K562 (cell line): ENCODE measurements around the gene OR4A47. TPM values are rescaled to one million over a fixed set of nuclear protein-coding genes. Genes with fewer than 3 reads are reported as not detected.

ENCODE experiments used
- polyA plus RNA-seq, 8 experiments: library from polyadenylated mRNA; depleted of rRNA in 4 of 8; stranded (reverse) in 5 of 8; unstranded in 3 of 8; fragments of >200 nt; fragmentation: Nextera tagmentation in 2 of 8; fragmentation: Illumina TruSeq in 1 of 8; extraction: Ambion mirVana in 2 of 8; extraction: Trizol in 1 of 8; gene quantifications; 2 replicates each; pipeline versions ENCODE4 v1.2.1 to v1.2.3, GENCODE V29; 2011 to 2014; ENCODE audit warnings: inconsistent platforms in 1 of 8, missing spikeins in 1 of 8
- total RNA-seq, 7 experiments: library from RNA; depleted of rRNA in 6 of 7; stranded (reverse); fragments of >200 nt in 6 of 7; fragmentation: Illumina TruSeq in 2 of 7; extraction: Trizol in 2 of 7; gene quantifications; 2 replicates each; pipeline versions ENCODE4 v1.2.1 to v1.2.3, GENCODE V29; 2011 to 2021; ENCODE audit warnings: low replicate concordance in 1 of 7

OR4A47 gene
- total and polyA plus RNA-seq, 9 of the 15 experiments (the other 6 are each of a cell fraction or from before 2014, with no cell fraction given): not detected

Other genes with a start within 250 kb of the OR4A47 start
- gene OR4X2, start 243.7 kb upstream of the OR4A47 start, total RNA-seq (2014; rRNA removed): not detected in 2 replicates
- not detected in 2 replicates for gene OR4X2, start 243.7 kb upstream of the OR4A47 start, total RNA-seq (2014; rRNA removed; fragmentation: Illumina TruSeq; extraction: Trizol)
- not detected in 2 replicates for gene OR4X2, start 243.7 kb upstream of the OR4A47 start, total RNA-seq (2015; rRNA removed; fragmentation: Illumina TruSeq; extraction: Trizol)
- not detected in 2 replicates for gene OR4X2, start 243.7 kb upstream of the OR4A47 start, total RNA-seq (2021)
- gene OR4X2, start 243.7 kb upstream of the OR4A47 start, polyA plus RNA-seq (2011; rRNA removed): not detected in 2 replicates
- not detected in 2 replicates for gene OR4X2, start 243.7 kb upstream of the OR4A47 start, polyA plus RNA-seq (2014; fragmentation: Illumina TruSeq; extraction: Trizol)
- not detected for gene OR4X2, start 243.7 kb upstream of the OR4A47 start, polyA plus RNA-seq (2014; fragmentation: Nextera tagmentation; extraction: Ambion mirVana)
- gene OR4X2, start 243.7 kb upstream of the OR4A47 start, polyA plus RNA-seq (2014; rRNA removed): not detected in 2 replicates
- gene OR4X1, start 224.9 kb upstream of the OR4A47 start, total RNA-seq (2014; rRNA removed): not detected in 2 replicates
- not detected in 2 replicates for gene OR4X1, start 224.9 kb upstream of the OR4A47 start, total RNA-seq (2014; rRNA removed; fragmentation: Illumina TruSeq; extraction: Trizol)
- gene OR4X1, start 224.9 kb upstream of the OR4A47 start, total RNA-seq (2015; rRNA removed; fragmentation: Illumina TruSeq; extraction: Trizol): not detected in 2 replicates
- gene OR4X1, start 224.9 kb upstream of the OR4A47 start, total RNA-seq (2021): not detected in 2 replicates
- gene OR4X1, start 224.9 kb upstream of the OR4A47 start, polyA plus RNA-seq (2011; rRNA removed): not detected in 2 replicates
- gene OR4X1, start 224.9 kb upstream of the OR4A47 start, polyA plus RNA-seq (2014; fragmentation: Illumina TruSeq; extraction: Trizol): not detected in 2 replicates
- not detected for gene OR4X1, start 224.9 kb upstream of the OR4A47 start, polyA plus RNA-seq (2014; fragmentation: Nextera tagmentation; extraction: Ambion mirVana)
- gene OR4X1, start 224.9 kb upstream of the OR4A47 start, polyA plus RNA-seq (2014; rRNA removed): not detected in 2 replicates
- gene OR4S1, start 182.6 kb upstream of the OR4A47 start, total RNA-seq (2014; rRNA removed): not detected in 2 replicates
- not detected in 2 replicates for gene OR4S1, start 182.6 kb upstream of the OR4A47 start, total RNA-seq (2014; rRNA removed; fragmentation: Illumina TruSeq; extraction: Trizol)
- not detected in 2 replicates for gene OR4S1, start 182.6 kb upstream of the OR4A47 start, total RNA-seq (2015; rRNA removed; fragmentation: Illumina TruSeq; extraction: Trizol)
- not detected in 2 replicates for gene OR4S1, start 182.6 kb upstream of the OR4A47 start, total RNA-seq (2021)
- not detected in 2 replicates for gene OR4S1, start 182.6 kb upstream of the OR4A47 start, polyA plus RNA-seq (2011; rRNA removed)
- gene OR4S1, start 182.6 kb upstream of the OR4A47 start, polyA plus RNA-seq (2014; fragmentation: Illumina TruSeq; extraction: Trizol): not detected in 2 replicates
- not detected for gene OR4S1, start 182.6 kb upstream of the OR4A47 start, polyA plus RNA-seq (2014; fragmentation: Nextera tagmentation; extraction: Ambion mirVana)
- not detected in 2 replicates for gene OR4S1, start 182.6 kb upstream of the OR4A47 start, polyA plus RNA-seq (2014; rRNA removed)
- not detected in 2 replicates for gene OR4C3, start 163.9 kb upstream of the OR4A47 start, total RNA-seq (2014; rRNA removed)
- gene OR4C3, start 163.9 kb upstream of the OR4A47 start, total RNA-seq (2014; rRNA removed; fragmentation: Illumina TruSeq; extraction: Trizol): not detected in 2 replicates
- gene OR4C3, start 163.9 kb upstream of the OR4A47 start, total RNA-seq (2015; rRNA removed; fragmentation: Illumina TruSeq; extraction: Trizol): not detected in 2 replicates
- gene OR4C3, start 163.9 kb upstream of the OR4A47 start, total RNA-seq (2021): not detected in 2 replicates
- gene OR4C3, start 163.9 kb upstream of the OR4A47 start, polyA plus RNA-seq (2011; rRNA removed): not detected in 2 replicates
- gene OR4C3, start 163.9 kb upstream of the OR4A47 start, polyA plus RNA-seq (2014; fragmentation: Illumina TruSeq; extraction: Trizol): not detected in 2 replicates
- gene OR4C3, start 163.9 kb upstream of the OR4A47 start, polyA plus RNA-seq (2014; fragmentation: Nextera tagmentation; extraction: Ambion mirVana): not detected
- not detected in 2 replicates for gene OR4C3, start 163.9 kb upstream of the OR4A47 start, polyA plus RNA-seq (2014; rRNA removed)
- gene OR4C5, start 122.3 kb upstream of the OR4A47 start, total RNA-seq (2014; rRNA removed): not detected in 2 replicates
- gene OR4C5, start 122.3 kb upstream of the OR4A47 start, total RNA-seq (2014; rRNA removed; fragmentation: Illumina TruSeq; extraction: Trizol): not detected in 2 replicates
- not detected in 2 replicates for gene OR4C5, start 122.3 kb upstream of the OR4A47 start, total RNA-seq (2015; rRNA removed; fragmentation: Illumina TruSeq; extraction: Trizol)
- gene OR4C5, start 122.3 kb upstream of the OR4A47 start, total RNA-seq (2021): not detected in 2 replicates
- gene OR4C5, start 122.3 kb upstream of the OR4A47 start, polyA plus RNA-seq (2011; rRNA removed): not detected in 2 replicates
- not detected in 2 replicates for gene OR4C5, start 122.3 kb upstream of the OR4A47 start, polyA plus RNA-seq (2014; fragmentation: Illumina TruSeq; extraction: Trizol)
- not detected for gene OR4C5, start 122.3 kb upstream of the OR4A47 start, polyA plus RNA-seq (2014; fragmentation: Nextera tagmentation; extraction: Ambion mirVana)
- gene OR4C5, start 122.3 kb upstream of the OR4A47 start, polyA plus RNA-seq (2014; rRNA removed): not detected in 2 replicates